H1 (cell line): Measurements from ENCODE around the gene BCL2L1. TPM values are rescaled to one million over a fixed set of nuclear protein-coding genes. Genes with fewer than 3 reads are reported as not detected.

Source experiments
- ASH2L ChIP-seq: fragments of 200-600, 300-600 bp; sonication (generic); IDR thresholded peaks from one replicate; pipeline ENCODE4 v1.7.1; 2017; ENCODE audit warnings: low read length
- CTBP2 ChIP-seq: IDR thresholded peaks from 2 replicates; pipeline ENCODE4 v1.7.0; 2011; ENCODE audit warnings: borderline replicate concordance, mild to moderate bottlenecking, moderate library complexity, mixed read lengths, low read length; ENCODE audit not compliant: insufficient read depth, insufficient read length
- HDAC2 ChIP-seq, 2 experiments: fragments of 300-600 bp in 1 of 2; sonication (generic) in 1 of 2; IDR thresholded peaks; 2 replicates each; pipeline ENCODE4 v1.6.1; 2011 to 2012; ENCODE audit warnings: low read depth in 2 of 2, low read length in 2 of 2, mild to moderate bottlenecking in 2 of 2, moderate library complexity in 2 of 2, borderline replicate concordance in 1 of 2, inconsistent platforms in 1 of 2
- MAFK ChIP-seq: IDR thresholded peaks from 2 replicates; pipeline ENCODE4 v1.6.1; 2012; ENCODE audit warnings: low read depth, mild to moderate bottlenecking, improper control_type of control experiment, low read length
- NANOG ChIP-seq: IDR thresholded peaks from 2 replicates; pipeline ENCODE4 v1.6.1; 2011; ENCODE audit warnings: low read length, low read depth, mild to moderate bottlenecking, inconsistent platforms; ENCODE audit not compliant: insufficient read depth, poor library complexity, severe bottlenecking
- SRF ChIP-seq: IDR thresholded peaks from 2 replicates; pipeline ENCODE4 v1.6.1; 2011; ENCODE audit warnings: mild to moderate bottlenecking, low read depth, low read length, moderate library complexity
- TBP ChIP-seq: IDR thresholded peaks from 2 replicates; pipeline ENCODE4 v1.6.1; 2011; ENCODE audit warnings: low read depth, low read length, improper control_type of control experiment
- polyA plus RNA-seq, 7 experiments: library from polyadenylated mRNA; depleted of rRNA in 3 of 7; stranded (reverse) in 5 of 7; unstranded in 2 of 7; fragments of >200 nt in 5 of 7; fragments of 200-250 nt in 2 of 7; gene quantifications; 1 replicate in 5 of 7; 2 replicates in 1 of 7; 4 replicates in 1 of 7; pipeline versions ENCODE4 v1.2.1 to v1.2.3, GENCODE V29; 2011 to 2013; ENCODE audit warnings: missing spikeins in 2 of 7, mixed read lengths in 2 of 7
- total RNA-seq: library from RNA; stranded (reverse); fragmentation: NEBNext Ultra II Directional; extraction: Animal tissue kit (Norgen Biotek cat#: 25700); gene quantifications from 2 replicates; pipeline ENCODE4 v1.2.1, GENCODE V29; 2021

BCL2L1 gene
- total and polyA plus RNA-seq, 2 of the 8 experiments (the other 6 are each of a cell fraction or from before 2014, with no cell fraction given), result 64.9 to 66.1 TPM

GRCh38 chr20:31706607-31707257 lies 15.9 kb downstream of the BCL2L1 start (continued):
- TF ChIP-seq CTBP2, result no peak
- TF ChIP-seq NANOG, result no peak
- no peak for TF ChIP-seq MAFK
- no peak for TF ChIP-seq HDAC2 (IDR thresholded peaks at IDR 0.05; ENCODE audit: borderline replicate concordance in 1 of 2, low read depth in 2 of 2, low read length in 2 of 2)
- TF ChIP-seq TBP, result no peak
- no peak for TF ChIP-seq ASH2L
- no peak for TF ChIP-seq SRF
